Prostate gland (tissue), 2 donors: Measurements from ENCODE around the gene DAPP1.

Experiments used
- CTCF ChIP-seq, 4 experiments: fragments of 200-600 bp in 2 of 4; fragments of 450-650 bp in 2 of 4; sonication (generic) in 2 of 4; IDR thresholded peaks; 1 replicate in 3 of 4; 2 replicates in 1 of 4; pipeline ENCODE4 v1.5.1; 2016 to 2019; ENCODE audit warnings: antibody characterized with exemption in 4 of 4, mild to moderate bottlenecking in 2 of 4, moderate library complexity in 2 of 4
- POLR2A ChIP-seq: fragments of 450-650 bp; IDR thresholded peaks from one replicate; pipeline ENCODE4 v1.6.1; 2016; ENCODE audit warnings: antibody characterized with exemption, mild to moderate bottlenecking
- POLR2AphosphoS5 ChIP-seq: sonication (generic); formaldehyde crosslinking; IDR thresholded peaks from one replicate; pipeline ENCODE4 v1.6.1; 2017; ENCODE audit warnings: antibody characterized with exemption

GRCh38 chr4:99852199-99852749 lies 35.6 kb downstream of the DAPP1 start:
- TF ChIP-seq CTCF (IDR thresholded peaks at IDR 0.05) (no peak), POLR2A (no peak), POLR2AphosphoS5 (no peak)
